NCI-H187 treated with DMSO at 0.1 percent for 48 hours (cell line): ENCODE measurements around the gene NCOA7.
"Not testable (repeated sequence)": the region's sequence is repeated elsewhere in the genome, so short reads cannot be mapped to it uniquely, and the experiment has no call there.

Experiments used
- DNase-seq: peaks from one replicate; lab custom pipeline; 2025; lab: John Stamatoyannopoulos, UW

NCOA7 gene

GRCh38 chr6:125868252-125868651 lies 77.5 kb downstream of the NCOA7 start:
- no peak for DNase-seq

DNA sequence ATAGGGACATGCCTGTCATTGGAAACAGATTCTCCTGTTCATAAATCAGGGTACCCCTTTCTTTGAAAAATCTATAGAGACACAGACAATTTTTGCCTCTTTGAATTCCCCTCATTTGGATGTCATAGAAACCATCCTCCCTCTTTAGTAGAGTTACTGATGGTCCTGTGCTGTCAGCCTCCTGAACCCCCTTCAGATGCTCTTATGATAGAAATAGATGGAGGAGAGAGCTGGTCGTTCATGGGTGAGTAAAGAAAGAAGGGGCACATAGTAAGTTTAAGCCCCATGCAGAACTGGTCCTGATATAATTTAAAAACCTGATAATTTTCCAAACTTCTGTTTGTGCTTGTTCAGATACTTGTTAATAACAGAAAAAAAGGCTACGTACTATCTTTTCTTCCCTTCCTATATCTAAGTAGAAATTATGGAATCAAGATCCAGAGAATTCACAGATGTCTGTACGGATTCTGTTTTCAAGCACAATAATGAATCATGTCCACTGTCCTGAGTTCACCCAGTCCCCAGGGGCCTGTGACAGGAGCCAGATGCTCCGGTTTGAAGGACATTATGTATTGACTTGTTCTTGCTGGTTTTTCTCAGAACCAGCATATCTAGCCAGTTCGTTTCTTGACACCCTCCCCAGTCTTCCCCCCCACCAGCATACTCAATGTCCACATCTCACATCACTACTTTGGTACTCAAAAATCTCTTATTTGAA lies 78.1 kb downstream of the NCOA7 start:
- no peak for DNase-seq

DNA sequence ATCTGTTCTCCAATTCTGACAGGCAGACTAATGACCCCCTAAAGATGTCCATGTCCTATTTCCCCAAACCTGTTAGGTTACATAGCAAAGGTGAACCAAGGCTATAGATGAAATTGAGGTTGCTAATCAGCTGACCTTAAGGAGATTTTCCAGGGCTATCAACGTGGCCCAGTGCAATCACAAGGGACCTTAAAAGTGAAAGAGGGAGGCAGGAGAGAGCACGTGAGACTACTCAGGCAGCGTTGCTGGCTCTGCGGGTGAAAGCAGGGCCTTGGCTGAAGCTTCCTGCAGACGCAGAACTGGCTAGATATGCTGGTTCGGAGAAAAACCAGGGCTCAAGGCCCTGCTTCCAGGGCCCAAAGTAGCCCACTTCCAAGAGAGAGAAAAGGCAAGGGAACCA lies 78.7 kb downstream of the NCOA7 start:
- no peak for DNase-seq

- DNase-seq, result peak; percentile 48
Measured at GRCh38 chr6:125871365-125871764, 80.6 kb downstream of the NCOA7 start.

DNA sequence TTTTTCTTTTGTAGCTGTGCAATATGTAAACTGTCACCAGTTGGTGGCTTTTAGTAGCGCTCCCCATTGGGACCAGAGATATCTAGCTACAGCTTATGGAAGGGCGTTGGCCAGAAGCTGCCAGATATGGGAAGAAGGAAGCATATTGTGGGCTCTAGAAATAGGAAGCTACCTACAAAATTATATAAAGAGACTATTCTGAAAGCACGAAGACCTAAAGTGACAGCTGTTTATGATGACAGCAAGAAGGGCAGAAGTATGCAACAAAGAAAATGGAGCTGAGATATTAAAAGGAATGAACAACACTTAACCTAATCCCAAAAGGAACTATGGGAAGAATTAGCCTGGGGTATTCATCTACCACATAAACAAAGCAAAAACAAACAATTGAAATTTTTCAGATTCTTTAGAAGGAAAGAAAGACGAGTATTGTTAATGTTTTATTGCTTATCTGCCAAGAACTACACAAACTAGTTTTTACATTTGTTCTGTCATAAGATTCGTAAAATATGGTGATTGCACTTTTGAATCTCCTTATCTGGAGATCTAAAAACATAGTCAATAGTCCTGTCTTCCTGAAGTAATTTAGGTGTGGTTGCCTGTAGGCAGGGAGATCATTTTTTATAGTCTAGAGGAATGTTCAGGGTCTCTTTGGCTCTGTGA lies 81.6 kb downstream of the NCOA7 start:
- no peak for DNase-seq

- DNase-seq, result no peak
Measured at GRCh38 chr6:125882243-125882642, 91.5 kb downstream of the NCOA7 start.

DNA sequence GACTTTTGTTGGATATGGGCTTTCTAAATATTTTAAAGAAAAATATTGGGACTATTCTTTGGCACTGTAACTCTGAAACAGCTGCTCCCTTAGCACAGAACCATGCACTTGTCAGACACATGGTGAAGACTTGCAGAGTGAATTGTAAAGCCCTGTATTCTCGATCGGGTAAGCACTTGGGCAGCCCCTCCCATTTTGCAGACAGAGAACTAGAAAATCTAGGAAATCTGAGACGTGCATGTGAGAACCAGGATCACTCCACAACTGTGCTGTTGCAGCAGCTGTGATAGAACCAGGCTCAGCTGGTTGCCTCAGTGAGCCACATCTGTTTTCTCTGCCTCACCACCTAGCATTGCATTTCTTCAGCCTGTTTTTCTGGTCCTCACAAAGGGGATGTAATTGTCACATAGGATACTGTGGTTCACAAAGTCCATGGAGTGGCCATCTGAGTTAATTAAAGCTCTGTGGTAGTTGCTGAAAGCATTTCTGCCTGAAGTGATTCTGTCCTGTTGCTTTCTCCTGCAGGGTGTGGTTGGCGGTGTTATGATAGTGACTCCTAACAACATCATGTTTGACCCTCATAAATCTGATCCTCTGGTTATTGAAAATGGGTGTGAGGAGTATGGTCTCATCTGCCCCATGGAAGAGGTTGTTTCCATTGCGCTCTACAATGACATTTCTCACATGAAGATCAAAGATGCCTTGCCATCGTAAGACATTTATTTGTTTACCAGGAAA lies 94.0 kb downstream of the NCOA7 start:
- no peak for DNase-seq

DNA sequence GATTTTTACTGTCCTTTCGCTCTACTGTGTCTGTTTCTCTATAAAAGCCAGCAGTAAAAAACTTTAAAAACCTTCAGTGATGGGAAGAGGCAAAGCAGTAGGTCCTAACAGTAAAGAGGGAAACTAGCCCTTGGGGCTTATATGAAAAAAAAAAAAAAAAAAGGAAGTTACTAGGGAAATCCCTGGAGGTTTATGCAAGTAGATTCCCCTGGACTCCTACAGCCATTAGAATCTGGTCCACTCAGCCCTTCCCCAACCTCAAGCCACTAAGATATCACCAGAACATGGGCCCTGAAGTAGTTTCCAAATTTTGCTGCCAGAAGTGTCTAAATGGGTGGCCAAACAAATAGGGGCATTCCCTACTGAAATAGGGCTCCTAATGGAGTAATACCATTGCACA lies 95.3 kb downstream of the NCOA7 start:
- DNase-seq, result no peak

DNA sequence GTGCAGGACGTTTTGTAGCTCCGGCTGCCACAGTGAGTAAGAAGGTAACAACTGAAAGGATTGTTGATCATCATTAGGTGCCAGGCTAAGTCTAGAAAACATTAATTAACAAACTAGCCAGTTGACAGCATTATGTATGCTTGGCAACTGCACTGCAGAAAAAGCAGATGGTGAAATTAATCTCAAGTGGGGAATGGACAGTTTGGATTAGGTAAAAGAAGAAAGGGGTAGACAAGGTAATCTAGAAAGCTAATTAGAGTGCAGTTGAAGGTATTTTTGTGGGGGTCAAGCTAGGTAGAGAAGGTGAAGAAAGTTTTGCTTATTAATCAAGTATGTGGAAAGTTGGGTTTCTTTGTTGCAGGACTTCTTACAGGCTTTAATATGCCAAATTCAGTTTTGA lies 96.2 kb downstream of the NCOA7 start:
- no peak for DNase-seq

DNA sequence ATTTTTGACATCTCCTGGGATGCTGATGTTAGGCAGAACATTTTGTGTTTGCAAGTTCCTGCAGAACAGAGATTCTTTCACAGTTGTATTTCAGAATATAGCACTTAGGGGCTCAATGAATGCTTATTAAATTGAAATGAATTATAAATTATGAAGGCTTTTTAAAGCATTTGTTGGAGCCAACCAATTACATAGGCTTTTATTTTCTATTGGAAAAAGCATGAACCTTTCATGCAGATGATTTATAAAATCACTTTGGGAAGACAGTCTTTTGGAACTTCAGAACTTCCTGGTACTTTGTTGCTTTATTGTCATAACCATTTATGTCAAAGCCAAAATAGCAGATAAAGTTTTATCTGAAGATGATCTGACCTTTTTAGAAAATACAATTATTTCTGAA lies 96.6 kb downstream of the NCOA7 start:
- no peak for DNase-seq

- DNase-seq, result no peak
Measured at GRCh38 chr6:125888989-125889656, 98.4 kb downstream of the NCOA7 start.

GRCh38 chr6:125899726-125900182 lies 109.0 kb downstream of the NCOA7 start:
- no peak for DNase-seq

DNA sequence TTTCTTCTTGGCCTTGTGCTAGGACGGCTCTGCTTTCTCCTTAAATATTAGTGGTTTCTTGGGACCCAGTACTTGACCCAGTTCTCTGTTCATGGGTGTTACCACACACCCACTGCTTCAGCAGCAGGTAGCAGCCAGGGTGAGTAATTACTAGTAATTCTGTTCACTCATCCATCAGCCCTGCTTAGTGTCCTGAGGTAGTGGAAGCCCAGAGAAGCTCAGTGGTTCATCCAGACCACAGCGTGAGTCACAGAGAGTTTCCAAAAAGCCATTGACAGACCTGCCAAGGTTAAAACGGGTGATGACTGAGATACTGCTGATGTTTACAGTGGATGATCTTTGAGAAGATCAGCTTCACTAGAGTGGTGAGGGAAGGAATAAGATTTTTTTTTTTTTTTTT lies 114.1 kb downstream of the NCOA7 start:
- no peak for DNase-seq

- DNase-seq, result no peak
Measured at GRCh38 chr6:125906158-125906998, 115.6 kb downstream of the NCOA7 start.

GRCh38 chr6:125910527-125910926 lies 119.8 kb downstream of the NCOA7 start:
- DNase-seq, result no peak

GRCh38 chr6:125911051-125911451 lies 120.3 kb downstream of the NCOA7 start:
- DNase-seq, result not testable (repeated sequence)

DNA sequence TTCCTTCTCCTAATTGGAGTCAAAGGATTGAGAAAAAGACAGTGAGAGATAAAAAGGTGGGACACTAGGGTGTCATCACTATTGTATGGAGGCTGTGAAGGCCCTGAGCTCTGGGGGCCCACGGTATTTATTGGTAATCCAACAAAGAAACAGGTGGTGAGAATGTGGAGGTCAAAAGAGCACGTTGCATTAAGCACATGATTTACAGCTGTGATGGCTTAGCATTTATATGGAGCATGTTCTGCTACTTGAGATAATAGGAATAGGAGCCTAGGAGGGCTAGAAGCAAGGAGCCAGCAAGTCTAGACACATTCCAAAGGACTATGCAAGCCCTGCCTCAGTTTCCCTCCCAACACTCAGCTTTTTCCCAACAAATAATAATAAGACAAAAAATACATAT lies 121.7 kb downstream of the NCOA7 start:
- DNase-seq, result not testable (repeated sequence)

DNA sequence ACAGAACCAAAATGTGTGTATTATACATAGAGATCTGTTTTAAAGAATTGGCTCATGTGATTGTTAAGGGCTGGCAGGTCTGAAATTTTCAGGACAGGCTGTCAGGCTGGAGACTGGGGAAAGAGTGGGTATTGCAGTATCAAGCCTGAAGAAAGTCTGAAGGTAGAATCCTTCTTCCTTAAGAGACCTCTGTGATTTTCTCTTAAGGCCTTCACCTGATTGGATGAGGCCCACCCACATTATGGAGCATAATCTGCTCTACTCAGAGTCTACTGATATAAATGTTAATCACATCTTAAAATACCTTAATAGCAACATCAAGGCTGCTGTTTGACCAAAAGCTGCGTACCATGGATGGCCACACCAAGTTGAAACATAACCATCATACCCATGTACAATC lies 122.4 kb downstream of the NCOA7 start:
- no peak for DNase-seq

- DNase-seq, result no peak
Measured at GRCh38 chr6:125913864-125914351, 123.1 kb downstream of the NCOA7 start.

GRCh38 chr6:125918230-125918629 lies 127.5 kb downstream of the NCOA7 start:
- DNase-seq, result no peak
